ENCODE results near the gene PRR9. TPM values are rescaled to one million over a fixed set of nuclear protein-coding genes. Genes with fewer than 3 reads are reported as not detected.

The PRR9 gene
- total and polyA plus RNA-seq, 2 donors (not counting 1 experiment from before 2014, with no cell fraction given), result not detected

GRCh38 chr1:153213519-153213918, 3.9 kb upstream of the PRR9 start:
- no peaks in the 10 kb centered on the region for H3K79me2 ChIP-seq (ENCODE audit: control insufficient read depth, insufficient read depth, low read length)

GRCh38 chr1:153217744-153218416, 496 bp downstream of the PRR9 start:
- TF ChIP-seq CTCF (conservative IDR thresholded peaks at IDR 0.05 in 1 of 2, IDR thresholded peaks at IDR 0.05 in 1 of 2; ENCODE audit: low read depth in 1 of 2, low read length in 2 of 2) (no peak), EZH2 (IDR thresholded peaks at IDR 0.05; ENCODE audit: low read length, missing control alignments) (no peak)

More at GRCh38 chr1:153213519-153213918, 3.9 kb upstream of the PRR9 start:
- H3K4me1 ChIP-seq (ENCODE audit: control insufficient read depth, extremely low read depth, insufficient read depth, low read length), result no peaks in the 10 kb centered on the region
- no peak overlapping the region for H3K4me3 ChIP-seq (replicated peaks in 1 of 4; ENCODE audit: control extremely low read depth in 1 of 4, insufficient read depth in 1 of 4, low read depth in 3 of 4, low read length in 4 of 4)
- H3K9me3 ChIP-seq (ENCODE audit: control insufficient read depth, insufficient read depth, low read depth, low read length), result no peaks in the 10 kb centered on the region
- no peak overlapping the region for H3K27ac ChIP-seq (ENCODE audit: insufficient read depth, low read length)
- no peak overlapping the region for H3K9ac ChIP-seq (ENCODE audit: insufficient read depth, low read length)
- H2AFZ ChIP-seq (ENCODE audit: low read length), result no peak overlapping the region
- no peaks in the 10 kb centered on the region for H4K20me1 ChIP-seq (ENCODE audit: control insufficient read depth, extremely low read depth, insufficient read depth, low read length)
- no peak for DNase-seq (ENCODE audit: low read depth in 2 of 2)
- no peak overlapping the region for H3K4me2 ChIP-seq (ENCODE audit: extremely low read depth, insufficient read depth, low read length)
- H3K36me3 ChIP-seq (ENCODE audit: control insufficient read depth, insufficient read depth, low read length), result no peaks in the 10 kb centered on the region
- H3K27me3 ChIP-seq (ENCODE audit: control insufficient read depth, insufficient read depth, low read length), result no peaks in the 10 kb centered on the region
- TF ChIP-seq CTCF (conservative IDR thresholded peaks at IDR 0.05 in 1 of 2, IDR thresholded peaks at IDR 0.05 in 1 of 2; ENCODE audit: low read depth in 1 of 2, low read length in 2 of 2) (no peak), EZH2 (IDR thresholded peaks at IDR 0.05; ENCODE audit: low read length, missing control alignments) (no peak)

GRCh38 chr1:153220606-153221303, 3.4 kb downstream of the PRR9 start:
- Histone ChIP-seq H3K27me3 (ENCODE audit: control insufficient read depth, insufficient read depth, low read length) (no peaks in the 10 kb centered on the region), H3K4me2 (ENCODE audit: extremely low read depth, insufficient read depth, low read length) (no peak overlapping the region), H3K27ac (ENCODE audit: insufficient read depth, low read length) (no peak overlapping the region), H3K79me2 (ENCODE audit: control insufficient read depth, insufficient read depth, low read length) (no peaks in the 10 kb centered on the region), H4K20me1 (ENCODE audit: control insufficient read depth, extremely low read depth, insufficient read depth, low read length) (no peaks in the 10 kb centered on the region), H3K9me3 (ENCODE audit: control insufficient read depth, insufficient read depth, low read depth, low read length) (no peaks in the 10 kb centered on the region), H3K9ac (ENCODE audit: insufficient read depth, low read length) (no peak overlapping the region), H2AFZ (ENCODE audit: low read length) (no peak overlapping the region), H3K4me1 (ENCODE audit: control insufficient read depth, extremely low read depth, insufficient read depth, low read length) (no peaks in the 10 kb centered on the region), H3K4me3 (replicated peaks in 1 of 4; ENCODE audit: control extremely low read depth in 1 of 4, insufficient read depth in 1 of 4, low read depth in 3 of 4, low read length in 4 of 4) (no peak overlapping the region), H3K36me3 (ENCODE audit: control insufficient read depth, insufficient read depth, low read length) (no peaks in the 10 kb centered on the region)
- DNase-seq (ENCODE audit: low read depth in 2 of 2), result no peak
- TF ChIP-seq CTCF (conservative IDR thresholded peaks at IDR 0.05 in 1 of 2, IDR thresholded peaks at IDR 0.05 in 1 of 2; ENCODE audit: low read depth in 1 of 2, low read length in 2 of 2) (no peak), EZH2 (IDR thresholded peaks at IDR 0.05; ENCODE audit: low read length, missing control alignments) (no peak)

More at GRCh38 chr1:153217744-153218416, 496 bp downstream of the PRR9 start:
- DNase-seq (ENCODE audit: low read depth in 2 of 2), result no peak
- no peaks in the 10 kb centered on the region for H3K27me3 ChIP-seq (ENCODE audit: control insufficient read depth, insufficient read depth, low read length)
- no peaks in the 10 kb centered on the region for H4K20me1 ChIP-seq (ENCODE audit: control insufficient read depth, extremely low read depth, insufficient read depth, low read length)
- H3K9me3 ChIP-seq (ENCODE audit: control insufficient read depth, insufficient read depth, low read depth, low read length), result no peaks in the 10 kb centered on the region
- no peaks in the 10 kb centered on the region for H3K4me1 ChIP-seq (ENCODE audit: control insufficient read depth, extremely low read depth, insufficient read depth, low read length)
- H3K36me3 ChIP-seq (ENCODE audit: control insufficient read depth, insufficient read depth, low read length), result no peaks in the 10 kb centered on the region
- H3K4me2 ChIP-seq (ENCODE audit: extremely low read depth, insufficient read depth, low read length), result no peak overlapping the region
- H3K79me2 ChIP-seq (ENCODE audit: control insufficient read depth, insufficient read depth, low read length), result no peaks in the 10 kb centered on the region
- H2AFZ ChIP-seq (ENCODE audit: low read length), result no peak overlapping the region
- H3K9ac ChIP-seq (ENCODE audit: insufficient read depth, low read length), result no peak overlapping the region
- H3K27ac ChIP-seq (ENCODE audit: insufficient read depth, low read length), result no peak overlapping the region
- no peak overlapping the region for H3K4me3 ChIP-seq (replicated peaks in 1 of 4; ENCODE audit: control extremely low read depth in 1 of 4, insufficient read depth in 1 of 4, low read depth in 3 of 4, low read length in 4 of 4)

Data from fibroblast of lung (primary cell).